ENCODE data around the gene ARID1A.
"Not testable (repeated sequence)": the region's sequence is repeated elsewhere in the genome, so short reads cannot be mapped to it uniquely, and the experiment has no call there.

Gene ARID1A

DNA sequence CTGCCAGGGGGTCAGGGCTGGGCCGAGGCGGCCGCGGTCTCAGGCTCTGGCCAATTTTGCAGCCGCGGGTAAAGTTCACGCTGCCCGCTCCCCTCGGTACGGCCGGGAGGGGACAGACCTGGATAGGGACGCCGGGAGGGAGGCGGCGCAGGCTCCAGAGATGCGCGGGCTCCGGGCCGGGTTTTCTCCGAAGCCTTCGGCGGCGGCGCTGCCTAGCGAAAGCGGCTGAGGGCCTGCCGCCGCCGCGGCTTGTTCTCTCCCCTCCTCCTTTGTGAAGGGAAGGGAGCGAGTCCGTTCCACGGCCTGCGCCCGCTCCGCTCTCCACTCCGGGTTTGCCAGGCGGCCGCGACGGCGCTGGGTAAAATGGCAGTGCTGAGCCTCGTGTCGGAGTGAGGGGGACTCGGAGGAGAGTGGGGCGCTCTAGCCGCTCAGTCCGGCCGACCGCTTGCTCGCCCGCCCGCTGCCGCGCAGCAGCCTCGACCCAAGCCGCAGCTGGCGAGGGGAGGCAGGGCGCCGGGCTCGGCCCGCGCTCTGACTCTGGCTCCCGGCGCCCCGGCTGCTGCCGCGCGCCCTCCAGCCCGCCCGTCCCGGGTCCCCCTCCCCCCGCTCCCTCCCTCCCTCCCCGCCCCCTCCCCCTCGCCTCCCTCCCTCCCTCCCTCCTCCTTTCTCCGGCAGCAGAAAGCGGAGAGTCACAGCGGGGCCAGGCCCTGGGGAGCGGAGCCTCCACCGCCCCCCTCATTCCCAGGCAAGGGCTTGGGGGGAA, at the start of gene ARID1A:
ARID1A (plus strand) TSS at position 660 of the 763 bp plus-strand sequence. CDS start 389 bp downstream, outside the sequence.
- DNase-seq, result peak; percentile 93

DNA sequence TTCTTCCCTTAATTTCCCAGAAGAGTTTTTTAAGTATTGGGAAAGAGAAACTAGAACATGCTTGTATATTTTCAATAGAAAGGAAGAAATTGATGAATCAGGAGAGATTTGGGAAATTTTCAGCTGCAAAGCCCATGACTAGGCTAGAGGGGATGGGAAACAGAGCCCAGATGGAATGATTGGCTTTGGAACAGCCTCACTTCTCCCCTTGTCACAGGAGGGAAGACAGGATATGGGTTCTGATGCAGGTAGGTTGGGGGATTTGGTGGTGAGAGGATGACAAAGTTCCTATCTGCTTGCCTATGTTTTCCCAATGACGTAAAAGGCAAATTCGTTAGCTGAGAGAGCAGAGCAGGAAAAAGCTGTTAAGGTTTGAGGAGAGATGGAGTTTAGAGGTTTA, 31.0 kb upstream of the ARID1A start:
- DNase-seq, result no peak

DNA sequence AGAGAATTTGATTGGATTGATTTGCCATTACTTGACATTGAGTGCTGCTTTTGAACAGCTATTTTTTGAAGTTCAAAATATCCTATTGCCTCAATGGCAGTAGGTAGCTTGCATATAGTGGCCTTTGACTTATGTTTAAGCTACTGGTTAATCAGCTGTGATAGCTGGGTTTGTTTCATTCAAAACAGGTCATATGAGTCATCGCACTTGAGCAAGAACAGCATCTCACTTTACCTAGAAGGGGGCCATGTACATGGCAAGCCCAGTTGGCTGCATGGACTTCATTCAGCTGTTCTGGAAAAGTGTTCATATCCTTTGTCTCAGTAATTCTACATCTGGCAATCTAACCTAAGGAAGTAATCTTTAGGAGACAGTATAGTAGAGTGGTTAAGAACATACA, 29.0 kb upstream of the ARID1A start:
- DNase-seq, result no peak

DNA sequence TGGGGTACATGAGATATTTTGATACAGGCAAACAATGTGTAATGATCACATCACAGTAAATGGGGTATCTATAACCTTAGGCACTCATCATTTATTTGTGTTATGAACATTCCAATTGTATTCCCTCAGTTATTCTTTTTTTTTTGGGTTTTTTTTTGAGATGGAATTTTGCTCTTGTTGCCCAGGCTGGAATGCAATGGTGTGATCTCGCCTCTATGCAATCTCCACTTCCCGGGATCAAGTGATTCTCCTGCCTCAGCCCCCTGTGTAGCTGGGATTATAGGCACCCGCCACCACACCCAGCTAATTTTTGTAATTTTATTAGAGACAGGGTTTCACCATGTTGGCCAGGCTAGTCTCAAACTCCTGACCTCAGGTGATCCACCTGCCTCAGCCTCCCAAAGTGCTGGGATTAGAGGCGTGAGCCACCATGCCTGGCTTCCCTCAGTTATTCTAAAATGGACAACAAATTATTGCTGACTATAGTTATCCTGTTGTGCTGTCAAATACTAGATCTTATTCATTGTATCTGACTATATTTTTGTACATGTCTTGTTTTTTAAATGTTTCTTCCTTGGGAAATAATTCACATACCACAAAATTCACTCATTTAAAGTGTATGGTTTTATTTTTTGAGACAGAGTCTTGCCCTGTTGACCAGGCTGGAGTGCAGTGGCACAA, 27.6 kb upstream of the ARID1A start:
- not testable (repeated sequence) for DNase-seq

DNA sequence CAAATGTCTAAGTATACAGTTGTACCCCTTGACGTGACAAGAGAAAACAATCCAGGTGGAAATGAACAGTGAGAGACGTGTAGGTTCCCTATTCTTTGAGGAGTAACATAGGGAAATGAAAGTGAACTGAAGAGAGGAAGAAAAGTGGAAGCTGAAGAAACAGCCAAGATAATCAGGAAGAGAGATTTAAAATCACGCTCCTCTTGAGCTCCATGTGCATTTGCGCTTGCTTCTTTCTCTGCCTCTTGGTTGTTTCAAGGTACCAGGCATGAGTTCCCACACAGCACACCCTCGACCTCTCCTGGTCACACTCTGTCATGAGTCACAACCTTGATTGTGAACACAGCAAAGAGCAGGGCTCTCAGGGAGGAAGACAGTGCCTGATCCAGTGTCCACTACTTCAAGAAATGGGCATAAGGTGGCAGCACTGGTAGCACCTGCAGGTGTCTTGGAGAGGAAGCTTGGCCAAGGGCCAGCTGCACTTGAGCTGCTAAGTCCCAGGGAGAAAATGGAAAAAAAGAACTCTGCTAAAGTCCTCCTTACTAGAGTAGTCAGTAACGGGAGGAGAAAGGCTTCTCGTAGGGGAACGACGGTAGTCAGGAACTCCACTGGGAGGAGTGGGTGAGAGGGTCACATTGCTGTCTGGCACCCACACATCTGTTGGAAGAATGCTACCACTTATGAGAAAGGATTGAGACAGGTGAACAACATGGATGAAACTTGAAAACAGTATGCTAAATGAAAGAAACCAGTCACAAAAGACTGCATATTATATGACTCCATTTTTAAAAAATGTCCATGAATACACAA, 18.3 kb upstream of the ARID1A start:
- DNase-seq, result peak; percentile 90

DNA sequence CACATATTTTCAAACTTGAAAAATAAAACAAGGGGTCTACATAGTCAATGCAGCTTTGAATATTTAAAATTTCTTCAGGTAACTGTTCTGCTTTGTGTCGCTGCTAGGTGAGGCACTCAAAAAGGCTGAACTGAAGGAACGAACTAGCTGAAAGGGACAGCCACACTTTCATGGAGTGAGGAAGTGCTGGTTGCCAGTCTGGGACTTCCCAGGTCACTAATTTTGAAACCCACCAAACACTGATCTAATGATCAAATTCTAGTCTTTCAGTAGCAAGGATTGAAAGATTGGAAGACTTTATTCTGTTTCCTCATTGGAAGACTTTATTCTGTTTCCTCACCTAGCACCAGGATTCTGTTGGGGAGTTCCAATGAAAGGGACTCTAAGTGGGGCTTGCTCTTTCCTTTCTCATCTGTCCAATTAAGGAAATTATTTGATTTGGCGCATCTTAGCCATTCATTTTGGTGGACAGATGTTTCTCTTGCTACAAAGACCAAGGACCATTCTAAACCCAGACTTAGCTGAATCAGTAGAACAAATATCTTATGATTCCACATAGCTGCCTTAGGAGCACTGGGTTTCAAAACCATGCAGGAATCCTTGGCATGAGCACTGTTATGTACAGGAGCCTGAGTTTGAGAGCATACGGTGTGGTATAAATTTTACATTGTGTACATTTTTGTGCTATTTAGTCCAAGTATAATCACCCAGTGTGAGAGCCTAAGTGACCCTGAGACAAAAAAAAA, 10.9 kb upstream of the ARID1A start:
- DNase-seq, result no peak

DNA sequence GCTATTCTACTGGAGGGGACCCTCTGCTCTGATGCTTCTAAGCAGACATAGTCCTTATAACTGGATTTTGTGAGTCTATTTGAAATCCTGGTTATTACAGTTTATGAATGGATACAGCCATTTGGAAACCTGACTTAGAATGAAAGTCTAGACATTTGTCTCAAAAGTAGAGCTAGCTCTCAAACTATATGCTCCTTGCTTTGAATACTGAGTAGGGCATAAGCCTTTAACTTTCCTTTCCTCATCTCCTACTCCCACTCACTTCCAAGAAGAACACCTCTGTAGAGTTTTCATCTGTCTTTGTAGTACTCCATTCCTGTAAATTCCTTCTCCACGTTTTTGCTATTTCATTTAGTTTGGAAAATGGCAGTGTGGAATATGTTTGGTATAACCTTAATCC, 9.0 kb upstream of the ARID1A start:
- peak; percentile 38 for DNase-seq

DNA sequence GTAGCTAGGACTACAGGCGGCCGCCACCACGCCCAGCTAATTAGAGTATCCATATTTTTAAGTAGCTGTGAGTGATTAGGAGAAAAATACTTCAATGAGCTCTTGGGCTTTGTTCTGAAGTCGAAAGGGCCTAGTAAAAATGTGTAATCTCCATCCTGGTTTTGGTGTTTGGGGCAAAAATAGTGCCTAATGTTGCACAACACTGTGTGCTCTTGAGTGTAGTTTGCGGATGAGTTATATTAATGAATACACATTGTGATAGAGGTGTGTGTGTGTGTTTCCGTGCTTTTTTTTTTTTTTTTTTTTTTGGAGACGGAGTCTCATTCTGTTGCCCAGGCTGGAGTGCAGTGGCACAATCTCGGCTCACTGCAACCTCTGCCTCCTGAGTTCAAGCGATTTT, 6.3 kb upstream of the ARID1A start:
- DNase-seq, result no peak

DNA sequence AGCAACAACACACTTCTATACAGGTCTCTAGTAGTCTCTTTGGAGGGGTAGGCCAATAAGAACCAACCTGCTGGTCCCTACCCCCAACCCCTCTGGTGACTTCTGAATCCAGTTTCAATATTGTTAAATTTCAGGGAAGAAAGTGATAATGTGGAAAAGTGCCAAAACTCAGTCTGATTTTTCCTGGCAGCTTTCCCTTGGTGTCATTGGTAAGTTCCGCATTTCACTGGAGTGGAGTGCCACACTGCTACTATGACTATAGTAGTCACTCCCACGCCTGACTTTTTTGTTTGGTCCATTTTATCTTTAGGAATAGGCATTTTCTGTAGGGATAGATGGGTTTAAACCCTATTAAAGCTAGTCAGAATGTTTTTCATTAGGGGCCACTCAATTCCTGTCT, 5.7 kb upstream of the ARID1A start:
- DNase-seq, result peak; percentile 54

DNA sequence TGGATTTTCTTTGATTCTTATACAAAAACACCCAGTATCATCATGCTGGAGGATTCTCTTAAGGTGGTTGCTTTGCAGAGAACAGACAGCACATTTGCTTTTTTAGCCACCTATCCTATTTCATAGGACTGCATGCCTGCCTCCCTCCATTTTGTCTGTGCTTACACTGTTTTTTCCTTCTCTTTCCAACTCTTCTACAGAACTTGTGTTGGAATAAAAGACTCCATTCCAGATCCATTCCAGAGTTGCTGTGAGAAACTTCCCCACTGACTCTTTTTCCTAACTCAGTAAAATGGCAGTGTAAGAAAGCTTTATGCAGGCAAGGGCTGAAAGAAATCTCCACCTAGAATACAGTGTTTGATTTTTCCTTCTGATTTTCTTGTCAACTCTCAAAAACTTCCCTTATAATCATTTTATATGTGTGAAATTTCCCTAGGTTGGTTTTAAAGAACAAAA, 5.2 kb upstream of the ARID1A start:
- no peak for DNase-seq

DNA sequence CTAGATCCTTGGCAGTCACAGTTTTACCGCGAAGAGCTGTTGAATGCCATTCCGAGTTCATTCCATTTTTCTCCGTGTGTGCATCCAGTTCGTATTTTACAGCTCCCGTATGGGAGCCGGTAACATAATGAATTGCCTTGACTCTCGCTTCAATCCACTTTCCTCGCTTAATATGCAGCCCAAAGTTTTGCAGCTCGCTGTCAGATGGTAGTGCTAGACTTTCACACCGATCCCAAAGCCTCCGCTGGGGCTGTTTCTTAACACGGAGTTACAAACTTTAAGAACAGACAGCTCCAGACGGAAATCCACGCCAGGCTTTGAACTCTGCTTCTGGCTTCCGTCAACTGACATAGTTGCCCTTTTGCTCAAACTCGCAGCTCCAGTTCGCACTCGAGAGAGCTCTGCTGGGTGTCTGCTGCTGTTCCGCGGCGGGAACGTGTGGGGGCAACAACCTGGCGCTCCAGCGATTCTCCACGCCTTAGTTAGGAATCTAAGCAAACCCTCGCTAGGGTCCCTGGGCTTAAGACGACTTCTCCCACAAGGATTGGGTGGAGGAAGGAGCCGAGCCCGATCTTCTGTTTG, 3.5 kb upstream of the ARID1A start:
- DNase-seq, result peak; percentile 96

DNA sequence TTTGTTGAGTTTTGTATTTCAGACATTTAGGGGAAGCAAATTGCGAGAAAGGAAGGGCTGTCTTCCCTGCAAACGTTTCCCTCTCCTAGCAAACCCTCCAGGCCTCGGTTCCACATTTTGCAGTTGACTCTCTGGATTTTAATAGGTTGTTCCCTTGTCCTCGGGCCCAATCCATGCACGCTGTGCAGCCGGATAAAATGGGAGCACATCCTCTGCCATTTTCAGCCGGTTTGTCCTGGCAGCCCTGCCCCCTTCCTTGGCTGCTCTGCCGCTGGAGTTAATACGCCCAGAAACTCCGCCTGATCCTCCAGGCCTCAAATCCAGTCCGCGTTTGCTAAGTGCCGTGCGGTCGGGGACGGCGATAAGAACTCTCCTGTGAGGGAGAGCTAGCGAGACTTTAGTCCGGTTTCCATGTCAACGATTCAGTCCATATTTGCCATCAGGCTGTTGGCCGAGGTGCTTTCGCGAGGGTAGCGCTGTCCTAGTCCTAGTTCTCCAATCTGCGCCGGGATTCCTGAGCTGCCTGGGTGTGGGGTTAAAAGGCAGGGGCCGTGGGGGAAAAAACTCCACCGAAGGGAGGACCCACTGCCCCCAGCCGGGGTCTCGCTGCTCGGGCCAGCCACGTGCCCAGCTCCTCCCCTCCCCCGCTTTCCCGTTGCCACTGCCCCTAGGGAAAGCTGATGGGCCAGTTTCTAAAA, 2.9 kb upstream of the ARID1A start:
- peak; percentile 99 for DNase-seq

DNA sequence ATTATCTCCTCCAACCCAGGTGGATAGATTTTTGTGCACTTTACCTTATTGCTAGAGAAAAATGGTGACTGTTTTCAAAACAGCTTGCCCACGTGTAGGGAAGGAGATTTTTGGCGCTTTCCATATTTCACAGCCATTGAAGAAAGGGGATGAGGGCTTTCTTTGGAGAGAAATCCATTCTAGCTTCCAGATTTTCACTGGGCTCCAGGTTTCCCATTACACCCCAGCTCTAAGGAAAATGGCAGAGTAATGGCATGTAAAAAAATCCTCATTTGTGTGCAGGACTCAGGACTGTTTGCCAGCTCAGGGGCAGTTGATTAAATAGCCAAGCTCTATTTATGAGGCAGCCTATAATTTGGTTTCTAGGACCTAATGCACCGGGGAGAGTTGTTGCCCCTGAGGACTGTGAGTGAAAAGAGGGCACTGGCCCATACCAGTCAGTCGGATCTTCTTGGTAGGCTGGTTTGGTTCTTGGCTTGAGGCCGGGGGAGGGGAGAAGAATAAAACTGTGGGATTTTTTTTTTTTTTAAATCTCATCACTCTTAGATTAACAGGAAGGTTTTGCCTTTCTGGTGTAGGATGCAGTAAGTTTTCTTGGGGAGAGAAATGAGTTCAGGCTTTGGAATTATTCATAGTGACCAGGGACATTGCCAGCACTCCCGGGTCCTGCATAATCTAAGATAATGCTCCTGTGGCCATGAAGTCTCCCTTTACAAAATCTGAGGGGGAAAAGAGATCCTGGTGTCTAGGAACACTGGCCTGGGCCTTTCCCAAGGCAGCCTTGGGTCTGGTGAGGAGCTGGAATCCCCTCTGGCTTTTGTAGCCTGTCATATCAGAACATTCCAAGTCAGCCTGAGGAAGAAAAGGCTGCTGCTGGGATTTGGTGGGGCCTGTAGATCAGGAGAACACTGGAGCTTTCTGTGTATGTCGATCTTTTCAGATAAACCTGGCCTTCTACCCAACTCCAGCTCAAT, 1.9 kb upstream of the ARID1A start:
- DNase-seq, result peak; percentile 38

DNA sequence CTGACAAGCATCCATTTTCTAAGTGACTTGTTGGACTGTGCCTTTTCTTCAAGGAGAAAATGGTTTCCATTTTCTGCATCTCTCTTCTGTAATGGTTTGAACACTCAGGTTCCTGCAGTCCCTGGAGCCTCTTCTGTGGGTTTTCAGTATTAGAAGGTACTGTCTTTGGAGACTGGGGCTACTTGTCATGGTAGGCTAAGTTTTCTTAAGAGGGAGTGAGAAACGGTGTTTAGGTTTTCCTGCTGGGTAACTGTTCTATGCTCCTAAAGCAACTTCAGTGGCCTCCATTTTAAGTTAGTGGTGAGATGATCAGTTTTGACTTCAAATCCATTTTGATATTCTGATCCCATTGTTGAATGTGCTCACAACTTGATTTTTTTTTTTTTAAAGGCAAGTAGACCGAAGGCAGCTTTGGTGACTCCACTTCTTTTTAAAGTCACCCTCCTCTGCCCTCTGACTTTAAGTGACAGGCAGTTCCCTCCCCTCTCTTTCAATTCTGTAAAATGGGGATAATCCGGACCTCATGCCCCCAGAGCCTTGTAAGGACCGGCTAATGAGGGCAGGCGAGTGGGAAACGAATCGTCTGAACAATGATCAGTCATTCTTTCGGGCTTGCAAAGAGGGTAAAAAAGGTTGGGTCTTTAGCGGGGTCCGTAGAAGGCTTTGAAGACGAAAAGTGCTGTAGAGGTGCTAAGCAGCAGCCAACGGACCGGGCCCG, 1.0 kb upstream of the ARID1A start:
- peak; percentile 64 for DNase-seq

DNA sequence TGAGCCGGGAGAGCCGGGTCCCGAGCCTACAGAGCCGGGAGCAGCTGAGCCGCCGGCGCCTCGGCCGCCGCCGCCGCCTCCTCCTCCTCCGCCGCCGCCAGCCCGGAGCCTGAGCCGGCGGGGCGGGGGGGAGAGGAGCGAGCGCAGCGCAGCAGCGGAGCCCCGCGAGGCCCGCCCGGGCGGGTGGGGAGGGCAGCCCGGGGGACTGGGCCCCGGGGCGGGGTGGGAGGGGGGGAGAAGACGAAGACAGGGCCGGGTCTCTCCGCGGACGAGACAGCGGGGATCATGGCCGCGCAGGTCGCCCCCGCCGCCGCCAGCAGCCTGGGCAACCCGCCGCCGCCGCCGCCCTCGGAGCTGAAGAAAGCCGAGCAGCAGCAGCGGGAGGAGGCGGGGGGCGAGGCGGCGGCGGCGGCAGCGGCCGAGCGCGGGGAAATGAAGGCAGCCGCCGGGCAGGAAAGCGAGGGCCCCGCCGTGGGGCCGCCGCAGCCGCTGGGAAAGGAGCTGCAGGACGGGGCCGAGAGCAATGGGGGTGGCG, 371 bp downstream of the ARID1A start:
- DNase-seq, result no peak

DNA sequence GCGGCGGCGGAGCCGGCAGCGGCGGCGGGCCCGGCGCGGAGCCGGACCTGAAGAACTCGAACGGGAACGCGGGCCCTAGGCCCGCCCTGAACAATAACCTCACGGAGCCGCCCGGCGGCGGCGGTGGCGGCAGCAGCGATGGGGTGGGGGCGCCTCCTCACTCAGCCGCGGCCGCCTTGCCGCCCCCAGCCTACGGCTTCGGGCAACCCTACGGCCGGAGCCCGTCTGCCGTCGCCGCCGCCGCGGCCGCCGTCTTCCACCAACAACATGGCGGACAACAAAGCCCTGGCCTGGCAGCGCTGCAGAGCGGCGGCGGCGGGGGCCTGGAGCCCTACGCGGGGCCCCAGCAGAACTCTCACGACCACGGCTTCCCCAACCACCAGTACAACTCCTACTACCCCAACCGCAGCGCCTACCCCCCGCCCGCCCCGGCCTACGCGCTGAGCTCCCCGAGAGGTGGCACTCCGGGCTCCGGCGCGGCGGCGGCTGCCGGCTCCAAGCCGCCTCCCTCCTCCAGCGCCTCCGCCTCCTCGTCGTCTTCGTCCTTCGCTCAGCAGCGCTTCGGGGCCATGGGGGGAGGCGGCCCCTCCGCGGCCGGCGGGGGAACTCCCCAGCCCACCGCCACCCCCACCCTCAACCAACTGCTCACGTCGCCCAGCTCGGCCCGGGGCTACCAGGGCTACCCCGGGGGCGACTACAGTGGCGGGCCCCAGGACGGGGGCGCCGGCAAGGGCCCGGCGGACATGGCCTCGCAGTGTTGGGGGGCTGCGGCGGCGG, 1.0 kb downstream of the ARID1A start:
- DNase-seq, result no peak

DNA sequence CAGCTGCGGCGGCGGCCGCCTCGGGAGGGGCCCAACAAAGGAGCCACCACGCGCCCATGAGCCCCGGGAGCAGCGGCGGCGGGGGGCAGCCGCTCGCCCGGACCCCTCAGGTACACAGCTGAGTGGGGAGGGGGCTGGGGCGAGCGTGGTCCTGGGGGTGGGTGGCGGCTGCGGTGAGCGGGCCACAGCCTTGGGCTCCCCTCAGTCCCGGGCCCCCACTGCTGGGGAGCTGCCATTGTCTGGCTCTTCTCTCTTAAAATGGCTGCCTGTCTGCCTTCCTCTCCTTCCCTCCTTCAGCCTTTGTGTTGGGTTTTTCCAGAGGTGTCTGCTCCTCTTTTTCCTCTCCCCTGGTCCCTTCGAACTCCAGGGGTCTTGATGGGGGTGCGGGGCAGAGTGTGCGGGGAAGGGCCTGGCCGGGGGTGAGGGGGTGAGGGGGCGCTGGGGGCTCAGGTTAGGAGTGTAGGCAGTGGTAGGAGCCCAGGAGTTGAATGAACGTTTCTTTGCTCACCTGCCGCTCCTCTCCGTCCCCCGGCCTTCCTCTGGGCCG, 1.7 kb downstream of the ARID1A start:
- no peak for DNase-seq

Data from hematopoietic multipotent progenitor cell treated with erythropoietin and hydrocortisone succinate and interleukin-3 and kit ligand, for 8 days (in vitro differentiated cells).